ENCODE results near the gene ITGAX. TPM values are rescaled to one million over a fixed set of nuclear protein-coding genes. Genes with fewer than 3 reads are reported as not detected.

ITGAX gene
- total and polyA plus RNA-seq, 10 donors, result 8.9 to 330 (median 123) TPM

DNA sequence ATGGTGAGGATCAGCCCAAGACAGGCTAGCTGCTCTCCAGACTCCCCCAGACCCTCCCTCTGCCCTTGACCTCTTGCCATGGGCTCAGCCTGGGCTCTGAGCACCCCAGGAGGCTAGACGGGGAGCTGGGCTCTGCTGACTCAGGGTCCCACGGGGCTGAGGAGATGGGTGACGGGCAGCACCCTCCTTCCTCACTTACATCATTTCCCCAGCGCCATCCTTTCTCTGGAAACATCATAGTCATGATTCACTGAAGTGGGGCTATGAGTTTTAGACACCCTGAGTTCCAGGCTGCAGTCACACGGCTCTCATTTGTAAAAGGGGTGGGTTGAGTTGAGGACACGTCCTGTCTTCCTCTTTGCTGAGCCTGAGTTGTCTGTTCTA lies 3.0 kb upstream of the ITGAX start:
- 14 to 46% (median 28%) methylated on average over 6 of the region's 6 CpGs for WGBS, 5 donors
- TF ChIP-seq, protein P1, sequence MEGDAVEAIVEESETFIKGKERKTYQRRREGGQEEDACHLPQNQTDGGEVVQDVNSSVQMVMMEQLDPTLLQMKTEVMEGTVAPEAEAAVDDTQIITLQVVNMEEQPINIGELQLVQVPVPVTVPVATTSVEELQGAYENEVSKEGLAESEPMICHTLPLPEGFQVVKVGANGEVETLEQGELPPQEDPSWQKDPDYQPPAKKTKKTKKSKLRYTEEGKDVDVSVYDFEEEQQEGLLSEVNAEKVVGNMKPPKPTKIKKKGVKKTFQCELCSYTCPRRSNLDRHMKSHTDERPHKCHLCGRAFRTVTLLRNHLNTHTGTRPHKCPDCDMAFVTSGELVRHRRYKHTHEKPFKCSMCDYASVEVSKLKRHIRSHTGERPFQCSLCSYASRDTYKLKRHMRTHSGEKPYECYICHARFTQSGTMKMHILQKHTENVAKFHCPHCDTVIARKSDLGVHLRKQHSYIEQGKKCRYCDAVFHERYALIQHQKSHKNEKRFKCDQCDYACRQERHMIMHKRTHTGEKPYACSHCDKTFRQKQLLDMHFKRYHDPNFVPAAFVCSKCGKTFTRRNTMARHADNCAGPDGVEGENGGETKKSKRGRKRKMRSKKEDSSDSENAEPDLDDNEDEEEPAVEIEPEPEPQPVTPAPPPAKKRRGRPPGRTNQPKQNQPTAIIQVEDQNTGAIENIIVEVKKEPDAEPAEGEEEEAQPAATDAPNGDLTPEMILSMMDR (IDR thresholded peaks at IDR 0.05 in 8 of 11, conservative IDR thresholded peaks at IDR 0.05 in 3 of 11), result no peak
- TF ChIP-seq POLR2AphosphoS5 (IDR thresholded peaks at IDR 0.05) (peak; percentile 33 to 78 (median 51)), POLR2A (IDR thresholded peaks at IDR 0.05) (no peak)
- Histone ChIP-seq H3K27me3 (replicated peaks in 1 of 7) (no peaks in the 10 kb centered on the region), H3K4me3 (peak overlapping the region in 1 of 8 donors; percentile 55), H3K9me3 (no peaks in the 10 kb centered on the region), H3K36me3 (no peaks in the 10 kb centered on the region), H3K4me1 (peaks cover 4 to 90% (median 69%) of the 10 kb centered on the region in 6 donors), H3K27ac (peak overlapping the region in 7 of 8 donors; percentile 52 to 91 (median 87))
- peak; percentile 87 for DNase-seq
- intact Hi-C loops (cut with DNase I; ENCODE audit: low total_unique reads), result no loop called here

DNA sequence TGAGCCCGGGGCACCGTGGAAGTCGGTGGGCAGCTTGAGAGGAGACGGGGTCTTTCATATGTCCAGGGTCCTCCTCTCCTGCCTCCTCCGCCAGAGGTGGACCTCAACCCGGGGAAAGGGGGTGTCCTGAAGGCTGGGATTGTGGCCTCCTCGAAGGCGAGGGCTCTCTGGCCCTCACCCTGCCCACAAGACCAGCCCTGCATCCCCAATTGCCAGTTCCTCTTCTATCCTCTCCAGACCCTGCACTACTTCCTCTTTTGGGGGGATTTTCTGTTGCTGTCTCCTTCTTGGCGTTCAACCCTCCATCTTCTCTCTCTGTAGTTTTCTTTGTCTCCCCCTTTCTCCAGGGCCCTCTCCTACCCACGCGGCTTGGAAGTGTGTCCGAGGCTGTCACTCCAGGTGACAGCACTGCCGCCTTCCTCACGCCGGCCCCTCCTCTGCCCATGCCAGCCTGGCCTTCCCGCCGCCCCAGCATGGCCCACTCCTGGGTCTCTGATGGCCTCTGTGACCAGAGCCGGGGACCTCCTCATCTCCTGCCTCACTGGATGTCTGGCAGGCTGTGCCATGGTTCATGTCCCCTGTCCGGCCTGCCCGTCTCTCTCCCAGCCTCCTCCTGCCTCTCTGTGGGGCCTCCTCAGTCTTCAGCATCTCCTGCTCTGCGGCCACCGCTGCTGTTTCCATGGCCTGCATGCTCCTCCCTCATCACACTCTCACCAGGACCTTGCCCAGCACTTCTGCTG lies 2.4 kb upstream of the ITGAX start:
- Histone ChIP-seq H3K27ac (peak overlapping the region in 7 of 8 donors; percentile 52 to 91 (median 87)), H3K9me3 (no peaks in the 10 kb centered on the region), H3K4me3 (peak overlapping the region in 1 of 8 donors; percentile 55), H3K36me3 (peaks cover 0 to 2% (median 0%) of the 10 kb centered on the region in 6 donors), H3K27me3 (replicated peaks in 1 of 7) (no peaks in the 10 kb centered on the region), H3K4me1 (peaks cover 8 to 96% (median 75%) of the 10 kb centered on the region in 6 donors)
- 56 to 65% (median 64%) methylated on average over 22 of the region's 22 CpGs for WGBS, 5 donors
- DNase-seq, result no peak
- intact Hi-C loops (cut with DNase I; ENCODE audit: low total_unique reads), result no loop called here
- TF ChIP-seq POLR2A (IDR thresholded peaks at IDR 0.05) (no peak), POLR2AphosphoS5 (IDR thresholded peaks at IDR 0.05) (peak; percentile 16 to 38 (median 36))
- TF ChIP-seq, protein P1 (IDR thresholded peaks at IDR 0.05 in 8 of 11, conservative IDR thresholded peaks at IDR 0.05 in 3 of 11), result no peak

DNA sequence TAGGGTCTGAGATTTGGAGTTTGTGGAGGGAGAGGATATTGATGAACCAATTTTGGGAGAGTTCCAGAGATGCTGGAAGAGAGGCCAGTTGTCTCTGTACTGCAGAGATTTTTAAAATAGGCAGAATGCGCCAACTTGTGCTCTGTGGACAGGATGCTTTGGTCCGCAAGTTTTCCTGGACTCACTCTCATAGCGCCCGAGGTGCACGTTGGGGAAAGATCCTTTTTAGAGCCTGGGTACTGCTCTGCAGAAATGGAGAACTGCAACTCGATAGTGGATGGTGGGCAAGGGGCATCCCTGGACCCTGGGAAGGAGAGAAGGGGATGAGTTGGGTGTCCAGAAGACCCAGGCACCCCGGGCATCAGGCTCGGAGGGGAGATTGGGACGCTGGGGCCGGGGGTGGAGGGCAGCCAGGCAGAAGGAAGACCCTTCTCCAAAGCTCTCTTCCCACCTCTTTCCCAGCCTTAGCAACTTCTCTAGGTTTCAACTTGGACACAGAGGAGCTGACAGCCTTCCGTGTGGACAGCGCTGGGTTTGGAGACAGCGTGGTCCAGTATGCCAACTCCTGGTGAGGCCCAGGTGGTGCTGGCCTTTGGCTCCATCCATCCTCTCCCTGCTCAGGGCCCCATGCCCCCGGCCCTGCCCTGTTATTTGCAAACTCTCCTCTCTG lies 590 bp downstream of the ITGAX start:
- WGBS, 5 donors, result 68 to 80% (median 73%) methylated on average over 12 to 14 of the region's 14 CpGs
- H3K4me3 ChIP-seq, result peak overlapping the region in 6 of 8 donors; percentile 19 to 65 (median 30)
- no peaks in the 10 kb centered on the region for H3K27me3 ChIP-seq (replicated peaks in 1 of 7)
- peaks cover 0 to 6% (median 0%) of the 10 kb centered on the region in 6 donors for H3K36me3 ChIP-seq
- H3K9me3 ChIP-seq, result no peaks in the 10 kb centered on the region
- H3K27ac ChIP-seq, result peak overlapping the region in 7 of 8 donors; percentile 81 to 91 (median 89)
- H3K4me1 ChIP-seq, result peaks cover 4 to 89% (median 66%) of the 10 kb centered on the region in 6 donors
- peak; percentile 78 for DNase-seq
- intact Hi-C loops (cut with DNase I; ENCODE audit: low total_unique reads), result no loop called here
- TF ChIP-seq, protein P1 (IDR thresholded peaks at IDR 0.05 in 8 of 11, conservative IDR thresholded peaks at IDR 0.05 in 3 of 11), result no peak
- no peak for TF ChIP-seq POLR2A (IDR thresholded peaks at IDR 0.05)
- no peak for TF ChIP-seq POLR2AphosphoS5 (IDR thresholded peaks at IDR 0.05)
